Trophoblast cell (in vitro differentiated cells and primary cell): Measurements from ENCODE around the gene BMP2K.
"Not testable (repeated sequence)": the region's sequence is repeated elsewhere in the genome, so short reads cannot be mapped to it uniquely, and the experiment has no call there.

Source experiments
- DNase-seq, 2 donors: peaks; one replicate each; pipeline ENCODE4 v3.0.0-alpha.2; 2016
- H2AFZ ChIP-seq: 2 replicates; pipeline ENCODE4 v1.6.1; 2013; ENCODE audit warnings: low read length, moderate library complexity, mild to moderate bottlenecking; ENCODE audit not compliant: insufficient read depth, poor library complexity
- H2AK5ac ChIP-seq: 2 replicates; pipeline ENCODE4 v1.6.1; 2013; ENCODE audit warnings: mild to moderate bottlenecking, low read length
- H2BK120ac ChIP-seq: 2 replicates; pipeline ENCODE4 v1.6.1; 2013; ENCODE audit warnings: low read length, mild to moderate bottlenecking, moderate library complexity; ENCODE audit not compliant: insufficient read depth, poor library complexity
- H2BK12ac ChIP-seq: 2 replicates; pipeline ENCODE4 v1.6.1; 2013; ENCODE audit warnings: mild to moderate bottlenecking, low read length, moderate library complexity
- H2BK5ac ChIP-seq: 2 replicates; pipeline ENCODE4 v1.6.1; 2013; ENCODE audit warnings: low read length, low read depth, moderate library complexity, mild to moderate bottlenecking; ENCODE audit not compliant: poor library complexity
- H3K14ac ChIP-seq: 2 replicates; pipeline ENCODE4 v1.6.1; 2013; ENCODE audit warnings: mild to moderate bottlenecking, low read length
- H3K18ac ChIP-seq: 2 replicates; pipeline ENCODE4 v1.6.1; 2013; ENCODE audit warnings: mild to moderate bottlenecking, low read length
- H3K23ac ChIP-seq: 2 replicates; pipeline ENCODE4 v1.6.1; 2013; ENCODE audit warnings: low read length
- H3K27ac ChIP-seq: 2 replicates; pipeline ENCODE4 v1.5.1; 2013; ENCODE audit warnings: low read depth, mild to moderate bottlenecking, inconsistent platforms, low read length, moderate library complexity
- H3K27me3 ChIP-seq: 2 replicates; pipeline ENCODE4 v1.6.1; 2013; ENCODE audit warnings: inconsistent platforms, mild to moderate bottlenecking, low read length, moderate library complexity; ENCODE audit not compliant: insufficient read depth
- H3K36me3 ChIP-seq, 2 experiments: 1 replicate in 1 of 2; 2 replicates in 1 of 2; pipeline ENCODE4 v1.6.1; 2013; ENCODE audit warnings: low read length in 2 of 2, mild to moderate bottlenecking in 2 of 2, moderate library complexity in 1 of 2; ENCODE audit not compliant: insufficient read depth in 2 of 2, control insufficient read depth in 1 of 2
- H3K4ac ChIP-seq: 2 replicates; pipeline ENCODE4 v1.6.1; 2013; ENCODE audit warnings: low read depth, mild to moderate bottlenecking, low read length, moderate library complexity
- H3K4me1 ChIP-seq, 2 experiments: 1 replicate in 1 of 2; 2 replicates in 1 of 2; pipeline ENCODE4 v1.6.1; 2013; ENCODE audit warnings: low read length in 2 of 2, mild to moderate bottlenecking in 2 of 2, moderate library complexity in 1 of 2; ENCODE audit not compliant: insufficient read depth in 2 of 2, control insufficient read depth in 1 of 2
- H3K4me2 ChIP-seq: 2 replicates; pipeline ENCODE4 v1.6.1; 2013; ENCODE audit warnings: inconsistent platforms, mild to moderate bottlenecking, low read length, moderate library complexity
- H3K4me3 ChIP-seq: 2 replicates; pipeline ENCODE4 v1.5.1; 2013; ENCODE audit warnings: mild to moderate bottlenecking, low read depth, low read length, inconsistent platforms
- H3K79me1 ChIP-seq: one replicate; pipeline ENCODE4 v1.6.1; 2013; ENCODE audit warnings: low read length
- H3K79me2 ChIP-seq: 2 replicates; pipeline ENCODE4 v1.6.1; 2013; ENCODE audit warnings: low read length, mild to moderate bottlenecking; ENCODE audit not compliant: control insufficient read depth, insufficient read depth, poor library complexity
- H3K9ac ChIP-seq: 2 replicates; pipeline ENCODE4 v1.6.1; 2013; ENCODE audit warnings: mild to moderate bottlenecking, low read length
- H3K9me3 ChIP-seq: 2 replicates; pipeline ENCODE4 v1.6.1; 2013; ENCODE audit warnings: low read depth, mild to moderate bottlenecking, control low read depth, inconsistent platforms, low read length; ENCODE audit not compliant: insufficient read depth
- H4K12ac ChIP-seq: 2 replicates; pipeline ENCODE4 v1.6.1; 2013; ENCODE audit warnings: low read depth, mild to moderate bottlenecking, low read length, moderate library complexity
- H4K8ac ChIP-seq: 2 replicates; pipeline ENCODE4 v1.6.1; 2013; ENCODE audit warnings: low read depth, mild to moderate bottlenecking, low read length, moderate library complexity
- H4K91ac ChIP-seq: one replicate; pipeline ENCODE4 v1.6.1; 2013; ENCODE audit warnings: low read depth, mild to moderate bottlenecking, low read length, moderate library complexity
- WGBS: extraction: QIAGEN DNeasy Blood & Tissue Kit; methylation state at CpG from one replicate; pipeline ENCODE4 v1.1.7; 2013; ENCODE audit warnings: missing lambda C conversion rate; ENCODE audit not compliant: insufficient read length, insufficient coverage; ENCODE audit errors: extremely low coverage; 5-methylcytosine and 5-hydroxymethylcytosine counted together

BMP2K gene

DNA sequence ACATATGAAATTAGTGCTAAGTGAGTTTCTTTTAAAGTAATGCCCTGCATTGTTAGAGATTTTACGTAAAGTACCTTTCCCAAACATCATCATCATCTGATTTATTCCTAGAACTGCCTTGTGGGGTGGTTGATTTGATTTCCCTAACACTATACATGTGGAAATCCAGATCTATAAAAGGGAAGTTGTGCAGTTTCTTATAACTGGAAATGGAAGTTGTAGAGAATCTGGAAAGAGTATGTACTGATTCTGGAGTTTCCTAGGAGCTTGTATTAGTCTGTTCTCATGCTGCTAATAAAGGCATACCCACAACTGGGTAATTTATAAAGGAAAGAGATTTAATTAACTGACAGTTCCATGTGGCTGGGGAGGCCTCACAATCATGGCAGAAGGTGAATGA lies 47.9 kb downstream of the BMP2K start:
- H2BK12ac ChIP-seq = no peak overlapping the region
- no peak for DNase-seq
- no peaks in the 10 kb centered on the region for H3K79me2 ChIP-seq
- H2BK120ac ChIP-seq = no peak overlapping the region
- peaks cover 0 to 7% of the 10 kb centered on the region in 2 experiments for H3K36me3 ChIP-seq
- H3K4me1 ChIP-seq = no peaks in the 10 kb centered on the region
- no peak overlapping the region for H3K14ac ChIP-seq
- H2AFZ ChIP-seq = no peak overlapping the region
- no peak overlapping the region for H3K9ac ChIP-seq
- no peak overlapping the region for H4K8ac ChIP-seq
- no peak overlapping the region for H3K4ac ChIP-seq
- no peaks in the 10 kb centered on the region for H3K27me3 ChIP-seq
- no CpG with 5 or more reads among the region's 1 CpG for WGBS
- H3K4me3 ChIP-seq = no peak overlapping the region
- H2BK5ac ChIP-seq = no peak overlapping the region
- no peak overlapping the region for H2AK5ac ChIP-seq
- H3K79me1 ChIP-seq = no peaks in the 10 kb centered on the region
- H4K12ac ChIP-seq = no peak overlapping the region
- H3K27ac ChIP-seq = no peak overlapping the region
- no peak overlapping the region for H3K4me2 ChIP-seq
- H4K91ac ChIP-seq = no peak overlapping the region
- no peaks in the 10 kb centered on the region for H3K9me3 ChIP-seq
- no peak overlapping the region for H3K23ac ChIP-seq
- no peak overlapping the region for H3K18ac ChIP-seq

DNA sequence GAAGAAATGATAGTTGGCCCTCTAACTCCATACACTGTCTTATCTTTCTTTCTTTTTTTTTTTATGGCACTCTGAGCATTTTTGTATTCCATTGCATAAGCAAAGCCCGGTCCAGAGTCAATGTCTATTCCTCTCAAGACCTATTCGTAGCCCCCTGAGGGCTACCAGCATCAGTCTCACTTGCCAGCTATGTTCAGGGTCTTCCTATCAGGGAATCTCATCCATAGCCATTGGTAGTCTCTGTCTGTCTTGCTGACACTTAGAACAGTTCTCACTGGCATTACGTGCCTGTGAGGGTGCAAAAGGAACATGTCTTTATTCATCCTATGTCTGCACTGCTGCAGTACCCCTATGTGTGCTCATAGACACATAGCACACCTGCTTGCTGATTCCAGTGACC lies 51.0 kb downstream of the BMP2K start:
- H2BK120ac ChIP-seq = no peak overlapping the region
- no peak overlapping the region for H3K9ac ChIP-seq
- H4K12ac ChIP-seq = no peak overlapping the region
- H3K4me2 ChIP-seq = no peak overlapping the region
- WGBS = no CpG with 5 or more reads among the region's 3 CpGs
- no peak overlapping the region for H3K14ac ChIP-seq
- H2BK5ac ChIP-seq = no peak overlapping the region
- no peak overlapping the region for H2AK5ac ChIP-seq
- H3K4me3 ChIP-seq = no peak overlapping the region
- no peaks in the 10 kb centered on the region for H3K9me3 ChIP-seq
- no peak overlapping the region for H3K23ac ChIP-seq
- no peaks in the 10 kb centered on the region for H3K27me3 ChIP-seq
- no peak overlapping the region for H3K27ac ChIP-seq
- H2AFZ ChIP-seq = no peak overlapping the region
- H4K91ac ChIP-seq = no peak overlapping the region
- H3K18ac ChIP-seq = no peak overlapping the region
- no peaks in the 10 kb centered on the region for H3K79me2 ChIP-seq
- no peak overlapping the region for H3K4ac ChIP-seq
- H2BK12ac ChIP-seq = no peak overlapping the region
- H3K79me1 ChIP-seq = no peaks in the 10 kb centered on the region
- H4K8ac ChIP-seq = no peak overlapping the region
- peak; percentile 95 to 96 for DNase-seq
- H3K4me1 ChIP-seq = no peaks in the 10 kb centered on the region
- peaks cover 2 to 7% of the 10 kb centered on the region in 2 experiments for H3K36me3 ChIP-seq

DNA sequence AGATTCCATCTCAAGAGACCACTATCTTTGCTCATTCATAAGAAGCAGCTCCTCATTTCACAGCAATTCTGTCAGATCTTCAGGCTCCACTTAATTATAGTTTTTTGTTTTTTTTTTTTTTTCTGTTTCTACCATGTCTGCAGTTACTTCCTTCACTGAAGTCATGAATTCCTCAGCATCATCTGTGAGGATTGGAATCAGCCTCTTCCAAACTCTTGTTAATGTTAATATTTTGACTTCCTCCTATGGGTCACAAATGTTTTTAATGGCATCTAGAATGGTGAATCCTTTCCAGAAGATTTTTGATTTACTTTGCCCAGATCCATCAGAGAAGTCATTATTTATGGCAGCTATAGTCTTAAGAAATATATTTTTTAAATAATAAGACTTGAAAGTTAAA lies 53.1 kb downstream of the BMP2K start:
- peaks cover 2 to 7% of the 10 kb centered on the region in 2 experiments for H3K36me3 ChIP-seq
- no peak overlapping the region for H3K4ac ChIP-seq
- no peak overlapping the region for H3K9ac ChIP-seq
- H3K79me1 ChIP-seq = no peaks in the 10 kb centered on the region
- H3K14ac ChIP-seq = no peak overlapping the region
- no peaks in the 10 kb centered on the region for H3K27me3 ChIP-seq
- H3K27ac ChIP-seq = no peak overlapping the region
- no peak overlapping the region for H3K18ac ChIP-seq
- DNase-seq = no peak
- no peak overlapping the region for H2BK5ac ChIP-seq
- no peak overlapping the region for H2BK120ac ChIP-seq
- no peak overlapping the region for H2AK5ac ChIP-seq
- no peaks in the 10 kb centered on the region for H3K79me2 ChIP-seq
- H2BK12ac ChIP-seq = no peak overlapping the region
- H2AFZ ChIP-seq = no peak overlapping the region
- H3K23ac ChIP-seq = no peak overlapping the region
- H3K4me3 ChIP-seq = no peak overlapping the region
- no peak overlapping the region for H4K91ac ChIP-seq
- no peaks in the 10 kb centered on the region for H3K9me3 ChIP-seq
- no peak overlapping the region for H4K12ac ChIP-seq
- no peak overlapping the region for H3K4me2 ChIP-seq
- H4K8ac ChIP-seq = no peak overlapping the region
- no peaks in the 10 kb centered on the region for H3K4me1 ChIP-seq

DNA sequence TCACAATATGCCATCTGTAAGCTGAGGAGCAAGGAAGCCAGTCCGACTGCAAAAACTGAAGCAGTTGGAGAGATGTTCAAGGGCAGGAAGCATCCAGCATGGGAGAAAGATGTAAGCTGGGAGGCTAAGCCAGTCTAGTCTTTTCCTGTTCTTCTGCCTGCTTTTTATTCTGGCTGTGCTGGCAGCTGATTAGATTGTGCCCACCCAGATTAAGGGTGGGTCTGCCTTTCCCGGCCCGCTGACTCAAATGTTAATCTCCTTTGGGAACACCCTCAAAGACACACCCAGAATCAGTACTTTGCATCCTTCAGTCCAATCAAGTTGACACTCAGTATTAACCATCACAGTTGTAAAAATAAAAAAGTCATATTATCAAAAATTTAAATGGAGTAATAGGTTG lies 63.5 kb downstream of the BMP2K start:
- not testable (repeated sequence) for DNase-seq, H3K4ac ChIP-seq, H3K79me2 ChIP-seq, H2BK12ac ChIP-seq, H3K9me3 ChIP-seq, H3K9ac ChIP-seq, H3K36me3 ChIP-seq, H3K27ac ChIP-seq, H3K4me2 ChIP-seq, H3K23ac ChIP-seq, H3K4me1 ChIP-seq, H3K18ac ChIP-seq, H4K8ac ChIP-seq, H2BK120ac ChIP-seq, H3K27me3 ChIP-seq, H3K4me3 ChIP-seq, H2AK5ac ChIP-seq, H4K91ac ChIP-seq, H3K79me1 ChIP-seq, H3K14ac ChIP-seq, H2BK5ac ChIP-seq, H2AFZ ChIP-seq, H4K12ac ChIP-seq
- no CpG with 5 or more reads among the region's 3 CpGs for WGBS
